Amygdala (tissue), 56 donors: ENCODE measurements around the gene YWHAE.
"Not testable (repeated sequence)": the region's sequence is repeated elsewhere in the genome, so short reads cannot be mapped to it uniquely, and the experiment has no call there.

Experiments used
- DNase-seq, 56 donors: peaks; one replicate each; lab custom pipeline; 2025; lab: John Stamatoyannopoulos, UW

YWHAE gene

DNA sequence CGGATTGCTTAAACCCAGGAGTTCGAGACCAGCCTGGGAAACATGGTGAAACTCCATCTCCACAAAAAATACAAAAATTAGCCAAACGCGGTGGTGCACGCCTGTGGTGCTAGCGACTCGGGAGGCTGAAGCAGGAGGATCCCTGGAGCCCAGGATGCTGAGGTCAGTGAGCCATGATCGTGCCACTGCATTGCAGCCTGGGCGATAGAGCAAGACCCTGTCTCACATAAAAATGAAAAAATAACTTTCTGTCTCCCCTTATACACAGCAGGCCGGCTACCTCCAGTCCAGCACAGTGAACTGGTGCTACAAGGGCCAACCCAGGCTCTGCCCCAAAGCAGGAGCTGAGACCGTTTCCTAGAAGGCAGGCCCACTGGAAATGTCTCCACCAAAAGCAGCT lies 59.7 kb downstream of the YWHAE start:
- no peak for DNase-seq

DNA sequence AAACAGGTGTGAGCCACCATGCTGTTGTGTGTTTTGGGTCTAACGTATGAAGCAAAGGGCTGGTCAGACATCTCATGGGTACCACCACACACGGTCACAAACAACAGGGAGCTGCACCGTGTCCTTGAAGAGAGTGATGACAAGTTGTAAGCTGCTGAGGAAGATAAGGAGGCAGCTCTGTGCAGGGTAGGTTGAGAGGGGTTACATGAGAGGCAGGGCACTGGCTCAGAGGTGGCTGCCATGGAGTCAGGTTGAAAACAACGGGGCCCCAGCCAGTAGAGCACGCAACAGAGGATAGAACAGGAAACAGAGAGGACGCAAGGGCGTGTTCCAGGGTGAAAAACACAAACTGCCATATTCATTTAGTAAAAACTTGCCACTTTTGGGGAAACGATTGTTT lies 68.3 kb downstream of the YWHAE start:
- no peak for DNase-seq

DNA sequence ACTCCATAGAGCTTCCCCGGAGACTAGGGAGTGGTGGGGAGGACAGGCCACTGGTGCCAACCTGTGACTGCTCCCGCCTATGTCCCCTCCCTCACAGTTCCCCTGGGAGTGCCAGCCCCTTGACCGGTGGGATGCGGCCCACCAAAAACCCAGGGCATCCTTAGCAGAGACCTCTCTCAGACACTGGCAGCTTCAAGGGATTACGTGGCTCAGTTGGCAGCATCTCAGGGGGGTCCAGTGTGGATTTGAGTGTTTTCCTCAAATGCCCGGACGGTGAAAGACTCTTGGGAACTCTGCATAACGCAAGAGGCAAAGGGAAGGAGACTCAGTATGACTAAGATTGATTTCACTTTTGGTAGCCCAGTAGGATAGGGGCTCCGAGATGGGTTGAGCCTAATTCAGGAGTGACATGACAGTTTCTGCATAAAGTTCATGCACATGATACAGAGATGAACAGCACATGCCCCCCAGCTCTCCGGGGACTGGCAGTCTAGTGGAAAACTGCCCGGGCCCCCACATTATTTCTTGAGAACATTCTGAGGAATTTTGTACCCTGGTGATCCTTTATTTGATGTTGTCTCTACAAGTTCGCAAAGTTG lies 70.2 kb downstream of the YWHAE start:
- no peak for DNase-seq

DNA sequence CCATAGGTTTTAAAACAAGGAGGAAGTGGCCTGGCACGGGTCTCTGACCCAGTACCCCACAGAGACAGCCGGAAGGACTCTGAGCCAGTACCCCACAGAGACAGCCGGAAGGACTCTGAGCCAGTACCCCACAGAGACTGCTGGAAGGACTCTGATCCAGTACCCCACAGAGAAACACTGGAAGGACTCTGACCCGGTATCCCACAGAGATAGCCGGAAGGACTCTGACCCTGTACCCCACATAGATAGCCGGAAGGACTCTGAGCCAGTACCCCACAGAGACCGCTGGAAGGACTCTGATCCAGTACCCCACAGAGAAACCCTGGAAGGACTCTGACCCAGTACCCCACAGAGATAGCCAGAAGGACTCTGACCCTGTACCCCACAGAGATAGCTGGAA lies 71.6 kb downstream of the YWHAE start:
- no peak for DNase-seq

DNA sequence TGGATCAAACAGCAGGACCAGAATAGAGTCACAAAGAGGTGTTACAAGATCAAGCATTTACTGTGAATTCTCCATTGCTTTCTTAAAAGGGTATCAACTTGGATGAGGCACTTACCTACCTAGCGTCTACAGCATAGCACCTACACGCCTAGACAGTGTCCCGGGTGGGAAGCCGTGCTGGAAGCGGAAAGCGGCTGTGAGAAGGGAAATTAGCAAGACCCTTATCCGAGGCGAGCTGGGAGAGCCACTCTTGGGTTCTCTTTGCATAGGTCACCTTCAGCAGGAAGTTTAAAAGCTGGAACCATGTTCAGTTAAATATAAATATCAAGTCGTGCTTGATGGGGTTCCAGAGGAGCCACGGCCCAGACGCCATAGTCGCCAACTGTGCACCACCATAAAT lies 74.3 kb downstream of the YWHAE start:
- DNase-seq, result no peak

DNA sequence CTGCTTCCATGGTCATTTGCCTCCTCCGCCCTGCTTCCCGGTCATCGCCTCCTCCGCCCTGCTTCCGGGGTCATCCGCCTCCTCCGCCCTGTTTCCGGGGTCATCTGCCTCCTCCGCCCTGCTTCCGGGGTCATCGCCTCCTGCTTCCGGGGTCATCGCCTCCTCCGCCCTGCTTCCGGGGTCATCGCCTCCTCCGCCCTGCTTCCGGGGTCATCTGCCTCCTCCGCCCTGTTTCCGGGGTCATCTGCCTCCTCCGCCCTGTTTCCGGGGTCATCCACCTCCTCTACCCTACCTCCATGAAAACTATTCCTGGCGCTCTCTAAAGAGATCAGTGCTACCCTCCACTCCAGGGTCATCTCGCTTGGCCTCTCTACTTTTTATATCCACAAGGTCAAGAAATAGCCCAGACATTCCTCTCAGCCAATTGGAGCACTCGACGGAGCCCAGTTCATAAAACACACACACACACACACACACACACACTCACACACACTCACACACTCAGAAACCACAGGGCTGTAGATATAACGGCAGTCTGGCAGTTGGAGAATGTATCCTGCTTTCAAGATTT lies 75.7 kb downstream of the YWHAE start:
- DNase-seq, result no peak

DNA sequence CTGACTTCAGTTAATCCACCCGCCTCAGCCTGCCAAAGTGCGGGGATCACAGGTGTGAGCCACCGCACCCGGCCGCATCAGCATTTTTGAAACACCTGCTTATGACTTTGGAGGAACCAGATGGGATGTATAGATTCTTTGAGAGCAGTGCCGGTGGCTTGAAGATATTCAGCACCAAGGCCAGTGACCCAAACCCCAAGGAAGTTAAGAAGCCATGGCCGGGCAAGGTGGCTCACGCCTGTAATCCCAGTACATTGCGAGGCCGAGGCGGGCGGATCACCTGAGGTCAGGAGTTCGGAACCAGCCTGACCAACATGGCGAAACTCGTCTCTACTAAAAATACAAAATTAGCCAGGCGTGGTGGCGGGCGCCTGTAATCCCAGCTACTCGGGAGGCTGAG lies 76.7 kb downstream of the YWHAE start:
- no peak for DNase-seq

DNA sequence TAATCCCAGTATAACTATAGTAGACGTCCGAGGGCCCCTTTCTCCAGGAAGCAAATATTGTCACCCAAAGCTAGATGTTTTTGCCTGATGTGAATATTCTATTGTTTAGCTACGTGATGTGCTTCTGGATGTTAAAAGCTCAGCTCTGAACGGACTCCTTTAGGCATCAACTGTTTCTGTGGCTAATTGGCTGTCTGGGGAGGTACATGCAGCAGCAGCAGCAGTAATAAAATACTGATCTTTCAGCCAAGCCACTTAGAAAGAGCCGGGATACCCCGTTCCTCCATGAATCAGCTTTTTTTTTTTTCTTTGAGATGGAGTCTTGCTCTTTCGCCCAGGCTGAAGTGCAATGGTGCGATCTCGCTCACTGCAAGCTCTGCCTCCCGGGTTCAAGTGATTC lies 77.5 kb downstream of the YWHAE start:
- DNase-seq, result no peak

DNA sequence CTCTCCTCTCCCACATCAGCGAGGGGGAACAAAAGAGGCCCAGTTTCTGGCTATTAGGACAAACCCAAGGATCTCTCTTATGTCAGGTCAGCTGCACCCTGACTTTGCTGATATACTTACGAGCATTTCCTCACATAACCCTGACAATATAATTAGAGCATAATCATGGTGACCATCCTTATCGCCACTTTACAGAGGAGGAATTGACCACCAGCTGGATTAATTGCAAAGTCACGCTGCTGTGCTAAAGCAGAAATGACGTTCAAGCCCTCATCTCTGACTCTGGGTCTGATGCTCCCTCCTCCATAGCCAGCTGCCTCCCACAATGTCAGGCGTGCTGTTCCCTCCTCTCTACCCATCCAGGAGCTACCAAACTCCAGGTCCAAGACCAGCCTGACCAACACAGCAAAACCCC lies 78.0 kb downstream of the YWHAE start:
- DNase-seq, result no peak

DNA sequence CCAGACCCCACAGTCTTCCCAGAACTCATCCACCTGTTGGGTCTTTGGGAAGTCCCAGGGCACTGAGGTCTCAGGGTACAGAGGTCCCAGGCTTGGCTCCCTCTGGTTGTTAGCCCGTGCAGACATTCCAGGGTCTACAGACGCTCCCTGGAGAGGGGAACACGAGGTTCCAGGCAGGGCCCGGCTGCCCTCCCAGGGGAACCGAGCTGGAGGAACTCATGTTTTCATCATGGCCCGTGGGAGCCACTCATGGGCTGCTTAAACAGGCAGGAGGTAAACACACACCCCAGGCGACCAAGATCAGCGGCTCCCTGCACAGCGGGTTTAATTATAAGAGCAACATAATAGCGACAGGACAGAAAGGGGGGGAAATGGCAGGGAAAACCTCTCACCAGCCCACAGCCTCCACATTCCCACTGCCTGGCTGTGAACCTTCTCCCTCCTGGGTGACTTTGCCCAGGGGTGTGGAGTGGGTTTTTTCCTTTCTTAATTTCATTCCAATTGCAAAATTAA lies 84.1 kb downstream of the YWHAE start:
- DNase-seq, result no peak

DNA sequence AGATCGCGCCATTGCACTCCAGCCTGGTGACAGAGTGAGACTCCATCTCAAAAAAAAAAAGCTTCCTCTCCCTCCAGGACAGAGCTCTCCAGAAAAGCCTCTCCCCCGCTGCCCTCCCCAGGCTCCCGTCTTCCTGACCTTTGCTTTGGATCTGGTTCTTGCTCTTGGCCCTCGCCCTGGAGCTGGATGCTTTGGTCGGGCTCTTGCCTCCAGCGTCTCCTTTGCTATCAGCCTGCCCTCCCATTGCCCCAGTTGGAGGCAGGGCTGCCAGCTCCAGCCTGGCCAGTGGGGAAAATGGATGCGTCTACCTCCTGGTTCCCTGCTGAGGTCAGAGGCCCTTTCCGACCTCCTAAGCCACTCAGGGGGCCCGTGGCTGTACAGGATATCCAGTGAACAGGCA lies 84.6 kb downstream of the YWHAE start:
- no peak for DNase-seq

DNA sequence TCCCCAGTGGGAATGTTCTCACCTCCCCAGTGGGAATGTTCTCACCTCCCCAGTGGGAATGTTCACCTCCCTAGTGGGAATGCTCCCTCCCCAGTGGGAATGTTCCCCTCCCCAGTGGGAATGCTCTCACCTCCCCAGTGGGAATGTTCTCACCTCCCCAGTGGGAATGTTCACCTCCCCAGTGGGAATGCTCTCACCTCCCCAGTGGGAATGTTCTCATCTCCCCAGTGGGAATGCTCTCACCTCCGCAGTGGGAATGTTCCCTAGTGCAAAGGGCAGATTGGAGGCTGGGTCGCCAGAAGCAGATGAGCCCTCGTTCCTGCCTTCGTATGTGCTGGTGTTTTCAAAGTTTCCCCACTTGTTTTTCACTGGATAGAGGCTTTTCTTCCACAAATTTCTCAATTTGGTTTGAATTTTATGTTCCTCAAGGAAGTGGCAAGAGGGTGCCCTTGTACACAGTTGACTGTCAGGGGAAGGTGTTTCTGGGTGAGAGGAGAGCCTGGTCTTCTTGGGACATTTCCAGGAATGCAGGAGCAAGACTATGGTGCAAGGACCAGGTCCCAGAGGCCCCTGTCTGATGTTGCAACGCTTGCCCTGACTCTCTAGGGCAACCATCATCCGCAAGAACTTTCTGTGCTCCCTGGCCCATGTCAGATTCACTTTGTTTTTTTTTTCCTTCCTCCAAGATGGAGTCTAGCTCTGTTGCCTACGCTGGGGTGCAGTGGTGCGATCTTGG lies 86.6 kb downstream of the YWHAE start:
- no peak for DNase-seq

DNA sequence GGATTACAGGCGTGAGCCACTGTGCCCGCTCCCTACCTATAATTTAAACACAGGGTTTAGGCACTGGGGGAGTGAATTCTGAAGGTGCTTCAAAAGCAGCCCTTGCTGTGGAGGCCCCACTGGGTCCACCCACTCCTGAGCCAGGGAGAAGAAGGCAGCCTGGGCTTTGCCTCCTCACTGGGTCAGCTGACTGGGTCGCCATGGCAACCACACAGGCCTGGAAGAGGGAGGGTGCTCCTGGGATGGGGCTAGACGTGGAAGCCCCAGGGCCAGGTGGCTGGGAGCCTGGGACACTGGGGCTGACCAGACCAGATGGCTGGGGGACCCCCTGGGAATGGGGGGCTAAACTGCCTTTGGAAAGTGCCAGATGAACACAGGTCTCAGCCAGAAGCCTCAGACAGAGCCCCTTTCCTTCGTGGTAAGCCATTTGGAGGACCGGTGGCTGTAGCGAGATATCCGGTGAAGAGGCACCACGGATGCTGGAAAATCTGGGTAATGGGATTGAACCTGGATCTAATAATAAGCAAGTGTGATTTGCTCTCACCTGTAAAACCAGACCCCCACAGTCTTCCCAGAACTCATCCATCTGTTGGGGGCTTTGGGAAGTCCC lies 87.7 kb downstream of the YWHAE start:
- peak in 2 of 56 donors; percentile 2 to 8 for DNase-seq

DNA sequence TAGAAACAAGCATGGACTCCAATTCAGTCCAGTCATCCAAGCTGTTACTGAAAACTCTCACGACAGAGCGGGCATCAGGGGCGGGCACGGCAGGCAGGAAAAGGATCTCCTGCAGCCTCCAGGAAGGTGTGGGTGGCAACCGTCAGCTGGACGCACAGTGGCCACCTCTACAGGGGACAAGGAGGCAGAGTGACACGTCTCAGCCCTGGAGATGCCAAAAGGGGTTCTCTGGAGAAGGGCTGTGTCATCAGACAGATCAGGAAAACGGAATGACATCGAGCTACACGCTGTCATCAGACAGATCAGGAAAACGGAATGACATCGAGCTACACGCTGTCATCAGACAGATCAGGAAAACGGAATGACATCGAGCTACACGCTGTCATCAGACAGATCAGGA lies 92.2 kb downstream of the YWHAE start:
- not testable (repeated sequence) for DNase-seq

DNA sequence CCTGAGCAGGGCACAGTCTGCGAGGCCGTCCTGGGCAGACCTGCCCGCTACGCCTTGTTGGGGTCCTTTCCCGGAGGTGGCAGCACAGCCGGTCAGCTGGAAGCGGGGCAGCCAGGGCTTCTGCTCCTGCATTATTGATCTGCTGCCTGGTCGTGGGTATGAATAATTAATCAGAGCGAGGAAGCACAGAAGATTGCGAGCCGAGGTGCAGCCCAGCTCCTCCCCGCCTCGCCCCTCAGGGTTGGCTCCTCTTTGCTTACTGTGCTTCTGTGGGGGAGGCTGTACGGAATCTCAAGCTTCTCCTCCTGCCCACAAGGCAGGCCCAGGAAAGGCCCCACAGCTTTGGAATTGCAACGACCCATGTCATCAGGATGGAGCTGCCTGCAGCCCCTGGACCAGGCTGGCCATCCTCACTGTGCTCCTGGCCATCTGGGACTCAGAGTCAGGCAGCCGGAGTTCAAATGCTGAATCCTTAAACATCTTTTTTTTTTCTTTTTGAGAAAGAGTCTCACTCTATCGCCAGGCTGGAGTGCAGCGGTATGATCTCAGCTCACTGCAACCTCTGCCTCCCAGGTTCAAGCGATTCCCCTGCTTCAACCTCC lies 95.0 kb downstream of the YWHAE start:
- no peak for DNase-seq

DNA sequence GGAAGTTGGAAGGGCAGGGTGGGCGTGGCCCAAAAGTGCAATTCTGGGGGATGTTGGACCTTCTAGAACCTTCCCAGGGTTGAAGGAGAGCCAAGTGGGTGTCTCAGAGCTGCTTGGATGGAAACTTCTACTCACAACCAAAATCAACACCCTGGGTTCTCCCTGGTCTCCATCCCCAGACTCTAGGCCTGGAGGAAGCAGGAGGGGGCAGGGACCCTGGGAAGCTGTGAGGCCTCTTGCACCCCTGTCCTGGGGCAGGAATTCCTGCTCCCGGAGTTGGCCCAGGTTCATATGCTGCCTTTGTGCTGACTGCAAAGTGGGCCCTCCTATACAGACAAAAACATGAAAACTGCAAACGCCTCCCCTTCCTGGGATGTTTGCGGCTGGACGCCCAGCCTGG lies 95.5 kb downstream of the YWHAE start:
- no peak for DNase-seq

DNA sequence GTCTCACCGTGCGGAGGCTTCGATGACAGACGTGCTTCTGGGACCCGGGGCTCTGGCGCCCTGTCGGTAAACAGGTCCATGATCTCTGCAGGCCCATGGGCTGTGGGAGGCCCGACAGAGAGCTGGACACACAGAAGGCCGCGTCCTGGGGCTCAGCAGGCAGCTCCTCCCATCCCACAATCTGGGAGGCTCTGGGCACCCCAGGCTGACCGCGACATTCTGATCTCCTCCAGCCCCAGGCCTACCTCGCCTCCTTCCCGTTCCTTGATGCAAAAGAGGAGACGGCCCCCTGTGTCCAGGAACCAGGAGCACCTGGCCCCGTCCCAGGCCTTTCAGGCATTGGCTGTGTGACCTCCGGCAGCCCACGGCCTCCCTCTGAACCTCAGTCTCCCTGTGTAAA lies 97.3 kb downstream of the YWHAE start:
- DNase-seq, result no peak

DNA sequence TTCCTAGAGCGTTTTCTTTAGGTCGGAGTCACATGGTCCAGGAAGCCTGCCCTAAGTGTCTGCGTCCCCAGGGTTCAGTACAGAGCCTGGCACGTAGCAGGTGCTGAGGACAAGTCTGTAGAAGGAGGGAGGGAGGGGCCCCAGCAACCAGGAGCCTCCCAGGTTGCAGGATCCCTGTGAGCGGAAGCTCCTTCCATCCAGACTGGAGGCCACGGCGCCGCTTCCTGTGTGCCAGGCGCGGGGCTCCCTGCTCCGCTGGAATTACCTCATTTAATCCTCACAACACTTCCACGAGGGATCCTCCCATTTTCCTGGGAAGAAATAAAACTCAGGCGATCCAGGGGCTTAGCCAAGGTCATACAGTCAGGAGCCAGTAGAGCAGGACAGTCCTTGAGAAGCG lies 98.5 kb downstream of the YWHAE start:
- no peak for DNase-seq

DNA sequence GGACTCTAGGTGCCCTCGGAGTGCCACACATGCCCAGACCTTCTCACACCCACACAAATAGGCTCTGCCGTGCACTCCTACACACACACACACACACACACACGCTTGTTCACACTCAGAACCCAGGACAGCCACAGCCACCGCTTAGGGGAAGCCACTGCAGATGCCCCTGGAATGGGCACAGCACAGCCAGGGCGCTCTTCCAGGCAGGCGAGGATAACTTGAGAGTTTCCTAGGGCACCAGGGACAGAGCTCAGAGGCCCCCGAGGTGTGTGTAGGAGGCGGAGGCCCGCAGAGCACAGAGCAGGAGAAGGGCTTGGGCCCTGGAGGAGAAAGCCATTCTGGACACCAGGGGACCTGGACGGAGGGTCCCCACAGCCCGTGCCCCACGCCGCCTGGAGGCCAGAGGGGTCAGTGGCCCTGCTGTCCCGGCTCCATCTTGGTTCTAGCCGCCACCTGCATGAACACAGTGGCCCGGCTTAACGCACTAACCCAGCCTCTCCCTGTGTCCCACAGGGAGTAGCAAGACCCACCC lies 99.6 kb downstream of the YWHAE start:
- no peak for DNase-seq

DNA sequence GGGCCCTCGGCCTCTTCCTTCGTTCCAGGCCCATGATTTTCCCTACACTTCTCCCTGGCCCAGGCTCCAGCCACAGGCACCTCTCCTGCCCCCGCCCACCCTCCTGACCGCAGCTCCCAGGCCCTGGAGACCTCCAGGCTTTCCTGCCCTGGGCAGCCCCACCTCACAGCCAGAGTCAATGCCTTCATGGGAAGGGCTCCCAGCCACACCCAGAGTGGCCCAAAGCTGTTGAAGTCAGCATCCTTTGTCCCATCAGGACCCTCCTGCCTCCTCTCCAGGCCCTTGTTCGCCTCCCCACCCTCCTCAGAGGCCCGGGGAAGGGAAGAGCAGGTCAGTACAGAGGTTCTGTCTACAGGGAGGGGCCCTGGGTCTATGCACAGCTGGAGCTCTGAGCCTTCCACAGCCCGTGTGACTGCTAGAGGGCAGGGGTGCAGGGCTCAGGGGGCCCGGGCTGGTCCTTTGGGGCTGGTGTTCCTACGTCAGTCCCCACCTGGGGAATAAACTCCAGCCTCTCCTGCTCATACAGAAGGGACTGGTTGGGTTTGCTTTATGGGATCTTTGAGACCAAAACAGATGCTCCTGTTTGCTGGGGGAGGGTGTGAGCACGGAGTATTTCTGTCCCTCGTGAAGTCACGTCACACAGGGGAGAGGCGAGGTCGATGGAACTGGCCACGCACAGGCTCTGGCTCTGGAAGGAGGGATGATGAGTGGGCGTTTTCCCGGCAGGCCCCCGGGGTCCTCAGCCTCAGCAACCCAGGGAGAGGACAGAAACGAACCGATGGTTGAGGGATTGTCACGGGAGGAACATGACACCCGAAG lies 100.3 kb downstream of the YWHAE start:
- DNase-seq, result peak in 1 of 56 donors; percentile 35
